Neural cell (in vitro differentiated cells): ENCODE measurements around the gene NCS1. TPM values are rescaled to one million over a fixed set of nuclear protein-coding genes. Genes with fewer than 3 reads are reported as not detected.

Experiments
- H2AFZ ChIP-seq: fragments of 200-600, 300-800 bp; sonication (generic), shearing (Covaris generic); 2 replicates; pipeline ENCODE4 v1.6.0; 2014; ENCODE audit warnings: low read depth, mild to moderate bottlenecking, antibody characterized with exemption, low read length, moderate library complexity
- H3F3A ChIP-seq: fragments of 200-600 bp; shearing (Covaris generic); 2 replicates; pipeline ENCODE4 v1.6.1; 2016; ENCODE audit warnings: mild to moderate bottlenecking, moderate library complexity, mixed read lengths, antibody characterized with exemption, low read length; ENCODE audit not compliant: insufficient read depth, poor library complexity, severe bottlenecking
- H3K27ac ChIP-seq: fragments of 200-600, 300-800 bp; sonication (generic), shearing (Covaris generic); 2 replicates; pipeline ENCODE4 v1.5.1; 2014; ENCODE audit warnings: mild to moderate bottlenecking, low read length, moderate library complexity
- H3K27me3 ChIP-seq: fragments of 300-800, 200-600 bp; sonication (generic), shearing (Covaris generic); 2 replicates; pipeline ENCODE4 v1.6.0; 2014; ENCODE audit warnings: mild to moderate bottlenecking, low read depth, low read length, moderate library complexity; ENCODE audit not compliant: insufficient read depth
- H3K36me3 ChIP-seq: fragments of 300-800, 200-600 bp; sonication (generic), shearing (Covaris generic); 2 replicates; pipeline ENCODE4 v1.5.1; 2014; ENCODE audit warnings: mild to moderate bottlenecking, antibody characterized with exemption, low read length, moderate library complexity; ENCODE audit not compliant: insufficient read depth
- H3K4me2 ChIP-seq: fragments of 300-800, 200-600 bp; sonication (generic), shearing (Covaris generic); 2 replicates; pipeline ENCODE4 v1.6.0; 2014; ENCODE audit warnings: mild to moderate bottlenecking, low read length
- H3K4me3 ChIP-seq: fragments of 300-800, 200-600 bp; sonication (generic), shearing (Covaris generic); 2 replicates; pipeline ENCODE4 v1.5.1; 2014; ENCODE audit warnings: mild to moderate bottlenecking, low read length, moderate library complexity
- H3K79me2 ChIP-seq: fragments of 200-600 bp; shearing (Covaris generic); replicated peaks from 2 replicates; pipeline ENCODE4 v1.6.0; 2014; ENCODE audit warnings: mild to moderate bottlenecking, low read length, moderate library complexity; ENCODE audit not compliant: insufficient read depth
- H3K9ac ChIP-seq: fragments of 300-800, 200-600 bp; sonication (generic), shearing (Covaris generic); 2 replicates; pipeline ENCODE4 v1.6.1; 2016; ENCODE audit warnings: mild to moderate bottlenecking, low read length, mixed read lengths
- H3K9me2 ChIP-seq: fragments of 200-600 bp; shearing (Covaris generic); 2 replicates; pipeline ENCODE4 v1.6.1; 2016; ENCODE audit warnings: mild to moderate bottlenecking, low read length, mixed read lengths; ENCODE audit not compliant: insufficient read depth
- H3K9me3 ChIP-seq: fragments of 200-600, 300-800 bp; sonication (generic), shearing (Covaris generic); 2 replicates; pipeline ENCODE4 v1.6.1; 2016; ENCODE audit warnings: mild to moderate bottlenecking, mixed run types, low read length, moderate library complexity, mixed read lengths
- H4K20me1 ChIP-seq: fragments of 200-600 bp; shearing (Covaris generic); 2 replicates; pipeline ENCODE4 v1.6.1; 2016; ENCODE audit warnings: mild to moderate bottlenecking, mixed run types; ENCODE audit not compliant: insufficient read depth
- EP300 ChIP-seq: fragments of 450-650 bp; conservative IDR thresholded peaks from 2 replicates; pipeline ENCODE4 v1.6.1; 2014; ENCODE audit warnings: antibody characterized with exemption, mild to moderate bottlenecking, moderate library complexity; ENCODE audit not compliant: poor library complexity, severe bottlenecking
- EZH2 ChIP-seq: fragments of 200-600, 300-800 bp; shearing (Covaris generic), sonication (generic); IDR thresholded peaks from 2 replicates; pipeline ENCODE4 v1.6.1; 2014; ENCODE audit warnings: antibody characterized with exemption, low read length, borderline replicate concordance, mild to moderate bottlenecking; ENCODE audit not compliant: insufficient read depth, poor library complexity, severe bottlenecking
- MXI1 ChIP-seq: fragments of 450-650 bp; conservative IDR thresholded peaks from 2 replicates; pipeline ENCODE4 v1.6.1; 2014; ENCODE audit warnings: antibody characterized with exemption, mild to moderate bottlenecking; ENCODE audit not compliant: poor library complexity, severe bottlenecking
- POLR2AphosphoS5 ChIP-seq: IDR thresholded peaks from 2 replicates; pipeline ENCODE4 v1.6.1; 2012
- RAD21 ChIP-seq: fragments of 450-650 bp; conservative IDR thresholded peaks from 2 replicates; pipeline ENCODE4 v1.6.1; 2014; ENCODE audit warnings: antibody characterized with exemption, mild to moderate bottlenecking, moderate library complexity
- SMC3 ChIP-seq: fragments of 450-650 bp; conservative IDR thresholded peaks from 2 replicates; pipeline ENCODE4 v1.6.1; 2014; ENCODE audit warnings: antibody characterized with exemption, mild to moderate bottlenecking, moderate library complexity; ENCODE audit not compliant: poor library complexity
- TAF1 ChIP-seq: IDR thresholded peaks from 2 replicates; pipeline ENCODE4 v1.6.1; 2012; ENCODE audit warnings: low read depth
- polyA plus RNA-seq: library from polyadenylated mRNA; depleted of rRNA; stranded (reverse); fragments of >200 nt; gene quantifications from 2 replicates; pipeline ENCODE4 v1.2.3, GENCODE V29; 2014
- TF ChIP-seq, protein P1 (sequence below): fragments of 450-650 bp; IDR thresholded peaks from 2 replicates; pipeline ENCODE4 v1.5.1; 2014; ENCODE audit warnings: antibody characterized with exemption, mild to moderate bottlenecking, moderate library complexity; ENCODE audit not compliant: poor library complexity, severe bottlenecking
- TF ChIP-seq, protein P2 (sequence below): IDR thresholded peaks from 2 replicates; pipeline ENCODE4 v1.6.1; 2012; ENCODE audit warnings: borderline replicate concordance

NCS1 gene
- polyA plus RNA-seq, 1 donor from 2014 or later = 73.3 TPM

DNA sequence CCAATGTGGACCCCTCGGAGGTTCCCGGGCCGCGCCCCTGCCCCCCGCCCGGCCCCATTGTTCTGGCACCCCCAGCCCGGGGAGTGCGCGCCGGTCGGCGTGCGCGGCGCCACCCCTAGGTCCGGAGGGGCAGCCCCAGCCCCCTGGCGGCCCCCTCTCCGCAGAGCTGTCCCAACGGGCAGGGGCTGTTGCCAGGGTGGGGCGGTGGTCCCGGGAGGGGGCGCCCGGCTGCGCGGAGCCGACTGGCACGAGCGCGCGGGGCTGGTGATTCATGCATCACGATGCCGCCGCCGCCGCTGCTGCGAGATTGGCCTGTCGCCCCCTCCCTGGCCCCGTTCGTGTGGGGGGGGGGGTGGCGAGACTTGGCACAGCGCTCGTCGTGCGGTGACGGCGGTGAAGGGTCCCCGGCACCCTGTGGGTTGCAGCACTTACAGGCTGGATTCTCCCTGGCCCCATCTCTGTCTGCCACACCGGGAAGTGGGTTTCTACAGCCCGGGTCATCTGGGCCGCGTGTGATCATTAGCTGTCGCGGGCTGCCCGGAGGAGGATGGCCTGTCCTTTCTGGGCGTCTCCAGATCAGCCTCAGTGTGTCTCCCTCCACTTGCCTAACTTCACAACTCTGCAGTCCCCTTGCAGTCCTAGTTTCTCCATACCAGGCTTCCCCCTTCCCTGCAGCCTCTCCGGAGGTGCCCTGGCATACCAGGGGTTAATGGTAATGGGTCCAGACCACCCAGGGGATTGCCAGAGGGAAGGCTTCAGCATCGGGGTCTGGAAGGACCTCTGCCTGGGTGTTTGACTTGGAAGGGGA lies 858 bp downstream of the NCS1 start:
- TF ChIP-seq, protein P1, sequence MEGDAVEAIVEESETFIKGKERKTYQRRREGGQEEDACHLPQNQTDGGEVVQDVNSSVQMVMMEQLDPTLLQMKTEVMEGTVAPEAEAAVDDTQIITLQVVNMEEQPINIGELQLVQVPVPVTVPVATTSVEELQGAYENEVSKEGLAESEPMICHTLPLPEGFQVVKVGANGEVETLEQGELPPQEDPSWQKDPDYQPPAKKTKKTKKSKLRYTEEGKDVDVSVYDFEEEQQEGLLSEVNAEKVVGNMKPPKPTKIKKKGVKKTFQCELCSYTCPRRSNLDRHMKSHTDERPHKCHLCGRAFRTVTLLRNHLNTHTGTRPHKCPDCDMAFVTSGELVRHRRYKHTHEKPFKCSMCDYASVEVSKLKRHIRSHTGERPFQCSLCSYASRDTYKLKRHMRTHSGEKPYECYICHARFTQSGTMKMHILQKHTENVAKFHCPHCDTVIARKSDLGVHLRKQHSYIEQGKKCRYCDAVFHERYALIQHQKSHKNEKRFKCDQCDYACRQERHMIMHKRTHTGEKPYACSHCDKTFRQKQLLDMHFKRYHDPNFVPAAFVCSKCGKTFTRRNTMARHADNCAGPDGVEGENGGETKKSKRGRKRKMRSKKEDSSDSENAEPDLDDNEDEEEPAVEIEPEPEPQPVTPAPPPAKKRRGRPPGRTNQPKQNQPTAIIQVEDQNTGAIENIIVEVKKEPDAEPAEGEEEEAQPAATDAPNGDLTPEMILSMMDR = peak; percentile 38
- TF ChIP-seq TAF1 (no peak), EP300 (peak; percentile 40), RAD21 (peak; percentile 33), SMC3 (peak; percentile 22), EZH2 (no peak), POLR2AphosphoS5 (peak; percentile 83), MXI1 (peak; percentile 65)
- TF ChIP-seq, protein P2, sequence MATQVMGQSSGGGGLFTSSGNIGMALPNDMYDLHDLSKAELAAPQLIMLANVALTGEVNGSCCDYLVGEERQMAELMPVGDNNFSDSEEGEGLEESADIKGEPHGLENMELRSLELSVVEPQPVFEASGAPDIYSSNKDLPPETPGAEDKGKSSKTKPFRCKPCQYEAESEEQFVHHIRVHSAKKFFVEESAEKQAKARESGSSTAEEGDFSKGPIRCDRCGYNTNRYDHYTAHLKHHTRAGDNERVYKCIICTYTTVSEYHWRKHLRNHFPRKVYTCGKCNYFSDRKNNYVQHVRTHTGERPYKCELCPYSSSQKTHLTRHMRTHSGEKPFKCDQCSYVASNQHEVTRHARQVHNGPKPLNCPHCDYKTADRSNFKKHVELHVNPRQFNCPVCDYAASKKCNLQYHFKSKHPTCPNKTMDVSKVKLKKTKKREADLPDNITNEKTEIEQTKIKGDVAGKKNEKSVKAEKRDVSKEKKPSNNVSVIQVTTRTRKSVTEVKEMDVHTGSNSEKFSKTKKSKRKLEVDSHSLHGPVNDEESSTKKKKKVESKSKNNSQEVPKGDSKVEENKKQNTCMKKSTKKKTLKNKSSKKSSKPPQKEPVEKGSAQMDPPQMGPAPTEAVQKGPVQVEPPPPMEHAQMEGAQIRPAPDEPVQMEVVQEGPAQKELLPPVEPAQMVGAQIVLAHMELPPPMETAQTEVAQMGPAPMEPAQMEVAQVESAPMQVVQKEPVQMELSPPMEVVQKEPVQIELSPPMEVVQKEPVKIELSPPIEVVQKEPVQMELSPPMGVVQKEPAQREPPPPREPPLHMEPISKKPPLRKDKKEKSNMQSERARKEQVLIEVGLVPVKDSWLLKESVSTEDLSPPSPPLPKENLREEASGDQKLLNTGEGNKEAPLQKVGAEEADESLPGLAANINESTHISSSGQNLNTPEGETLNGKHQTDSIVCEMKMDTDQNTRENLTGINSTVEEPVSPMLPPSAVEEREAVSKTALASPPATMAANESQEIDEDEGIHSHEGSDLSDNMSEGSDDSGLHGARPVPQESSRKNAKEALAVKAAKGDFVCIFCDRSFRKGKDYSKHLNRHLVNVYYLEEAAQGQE = no peak
- Histone ChIP-seq H3K27me3 (no peaks in the 10 kb centered on the region), H3K4me3 (peak overlapping the region; percentile 92), H3K9ac (peak overlapping the region; percentile 77), H3K9me3 (no peaks in the 10 kb centered on the region), H4K20me1 (no peaks in the 10 kb centered on the region), H3F3A (no peaks in the 10 kb centered on the region), H2AFZ (no peak overlapping the region), H3K9me2 (no peaks in the 10 kb centered on the region), H3K4me2 (peak overlapping the region; percentile 95), H3K27ac (peak overlapping the region; percentile 12), H3K36me3 (no peaks in the 10 kb centered on the region), H3K79me2 (peaks cover 27% of the 10 kb centered on the region)

DNA sequence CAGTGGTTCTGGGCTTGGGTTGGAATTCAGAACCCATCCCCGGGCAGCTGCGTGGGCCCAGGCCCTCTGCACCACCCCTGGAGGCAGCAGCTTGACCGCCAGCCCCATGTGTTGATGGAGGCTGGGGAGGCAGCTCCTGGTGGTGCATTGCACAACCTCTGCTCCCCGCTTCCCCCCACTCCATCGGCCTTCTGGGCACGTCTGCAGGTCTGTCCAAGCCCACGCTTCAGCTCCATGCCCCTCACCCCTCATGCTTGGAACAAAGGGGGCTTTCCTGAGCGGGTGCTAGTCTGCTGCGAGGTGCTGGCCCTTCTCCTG lies 1.4 kb downstream of the NCS1 start:
- peak overlapping the region; percentile 77 for H3K9ac ChIP-seq
- peaks cover 27% of the 10 kb centered on the region for H3K79me2 ChIP-seq
- H3K27me3 ChIP-seq = no peaks in the 10 kb centered on the region
- no peaks in the 10 kb centered on the region for H4K20me1 ChIP-seq
- H3K27ac ChIP-seq = no peak overlapping the region
- peak overlapping the region; percentile 95 for H3K4me2 ChIP-seq
- no peak overlapping the region for H2AFZ ChIP-seq
- H3K9me3 ChIP-seq = no peaks in the 10 kb centered on the region
- H3K9me2 ChIP-seq = no peaks in the 10 kb centered on the region
- TF ChIP-seq RAD21 (no peak), EP300 (no peak), POLR2AphosphoS5 (no peak)
- TF ChIP-seq, protein P1 = no peak
- H3K36me3 ChIP-seq = no peaks in the 10 kb centered on the region
- H3F3A ChIP-seq = no peaks in the 10 kb centered on the region
- H3K4me3 ChIP-seq = peak overlapping the region; percentile 92
